Measurements from ENCODE around the gene LTV1. TPM values are rescaled to one million over a fixed set of nuclear protein-coding genes. Genes with fewer than 3 reads are reported as not detected.
"Not testable (repeated sequence)": the region's sequence is repeated elsewhere in the genome, so short reads cannot be mapped to it uniquely, and the experiment has no call there.

The LTV1 gene
- total and polyA plus RNA-seq, 2 of the 8 experiments (the other 6 are each of a cell fraction or from before 2014, with no cell fraction given) = 8.0 to 46.9 TPM

- not testable (repeated sequence) for H3K27ac ChIP-seq (ENCODE audit: low read depth, low read length); H3K23me2 ChIP-seq (ENCODE audit: low read depth, low read length); H3K4me1 ChIP-seq (replicated peaks in 1 of 4; ENCODE audit: control insufficient read depth in 3 of 4, insufficient read depth in 4 of 4, low read length in 3 of 4); H2BK12ac ChIP-seq (ENCODE audit: low read depth, low read length); H3K27me3 ChIP-seq (replicated peaks in 1 of 4; ENCODE audit: control insufficient read depth in 3 of 4, extremely low read depth in 1 of 4, insufficient read depth in 3 of 4, low read length in 3 of 4); H3K9me3 ChIP-seq (ENCODE audit: insufficient read depth in 2 of 2, low read depth in 1 of 2, low read length in 1 of 2); H3K56ac ChIP-seq (replicated peaks; ENCODE audit: insufficient read length, low read depth, low read length); H4K5ac ChIP-seq (ENCODE audit: insufficient read length, low read depth, low read length); H4K8ac ChIP-seq (ENCODE audit: extremely low read depth, insufficient read depth, low read length); H2BK20ac ChIP-seq (ENCODE audit: low read length); H3K23ac ChIP-seq (ENCODE audit: insufficient read length); FAIRE-seq; H2BK5ac ChIP-seq (ENCODE audit: low read depth, low read length); DNase-seq (ENCODE audit: low read depth in 1 of 2, low spot score in 2 of 2); H4K91ac ChIP-seq (replicated peaks; ENCODE audit: insufficient read length, low read length); H2BK120ac ChIP-seq (replicated peaks; ENCODE audit: low read depth, low read length); H2BK15ac ChIP-seq (ENCODE audit: low read length); H2AK5ac ChIP-seq (ENCODE audit: low read depth, low read length); H3K18ac ChIP-seq (ENCODE audit: extremely low read depth, low read length); H3K4me2 ChIP-seq (ENCODE audit: insufficient read depth in 1 of 2, low read depth in 2 of 2, low read length in 2 of 2); H4K20me1 ChIP-seq (replicated peaks in 1 of 2; ENCODE audit: control insufficient read depth in 1 of 2, insufficient read depth in 2 of 2, low read length in 2 of 2); H3K4ac ChIP-seq (replicated peaks; ENCODE audit: insufficient read length, low read depth, low read length); H3K4me3 ChIP-seq (ENCODE audit: extremely low read depth in 1 of 4, insufficient read depth in 2 of 4, low read depth in 3 of 4, low read length in 4 of 4); H3K14ac ChIP-seq (ENCODE audit: insufficient read length); H2AFZ ChIP-seq (ENCODE audit: low read length); H3K79me1 ChIP-seq (ENCODE audit: low read depth, low read length); H3K9ac ChIP-seq (replicated peaks in 1 of 4; ENCODE audit: extremely low read depth in 1 of 4, low read depth in 3 of 4, low read length in 3 of 4)
- ChIA-PET POLR2A (ENCODE audit: partially characterized antibody) (interaction anchor here (2.5 kb wide), 1 partner anchor 11 kb away, joined by 10 read pairs; the partner anchor contains the start of gene LTV1), CTCF (ENCODE audit: partially characterized antibody) (interaction anchor here (1.0 kb wide), 1 partner anchor 280 kb away, joined by 3 read pairs; no protein-coding TSS in a partner anchor)
- WGBS, 2 experiments (ENCODE audit: extremely low coverage in 1 of 2, insufficient coverage in 1 of 2, insufficient read length in 1 of 2, insufficient replicate concordance in 2 of 2, low coverage in 1 of 2, low lambda C conversion rate in 2 of 2, missing lambda C conversion rate in 1 of 2) = 83% methylated on average over 1 of the region's 1 CpG; no CpG with 5 or more reads in 1 of the 2 experiments
- Histone ChIP-seq H3K79me2 (ENCODE audit: control insufficient read depth in 1 of 2, insufficient read depth in 2 of 2, low read length in 2 of 2) (peaks cover 0 to 19% of the 10 kb centered on the region in 2 experiments; a peak in 2 of 4 replicates), H3K36me3 (ENCODE audit: control insufficient read depth in 2 of 4, insufficient read depth in 4 of 4, low read length in 3 of 4) (peaks cover 17 to 67% (median 35%) of the 10 kb centered on the region in 4 experiments)
These were observed 11.9 kb downstream of the LTV1 start for GRCh38 chr6:143855057-143855456.

GRCh38 chr6:143856762-143857161 lies 13.6 kb downstream of the LTV1 start:
- H4K8ac ChIP-seq (ENCODE audit: extremely low read depth, insufficient read depth, low read length); H3K4me3 ChIP-seq (ENCODE audit: extremely low read depth in 1 of 4, insufficient read depth in 2 of 4, low read depth in 3 of 4, low read length in 4 of 4); H2BK20ac ChIP-seq (ENCODE audit: low read length); H3K4me1 ChIP-seq (replicated peaks in 1 of 4; ENCODE audit: control insufficient read depth in 3 of 4, insufficient read depth in 4 of 4, low read length in 3 of 4); H4K5ac ChIP-seq (ENCODE audit: insufficient read length, low read depth, low read length); H2BK15ac ChIP-seq (ENCODE audit: low read length); H2BK5ac ChIP-seq (ENCODE audit: low read depth, low read length); H3K14ac ChIP-seq (ENCODE audit: insufficient read length); H3K27ac ChIP-seq (ENCODE audit: low read depth, low read length); H2AFZ ChIP-seq (ENCODE audit: low read length); H4K20me1 ChIP-seq (replicated peaks in 1 of 2; ENCODE audit: control insufficient read depth in 1 of 2, insufficient read depth in 2 of 2, low read length in 2 of 2); H3K79me2 ChIP-seq (ENCODE audit: control insufficient read depth in 1 of 2, insufficient read depth in 2 of 2, low read length in 2 of 2); FAIRE-seq; H3K4me2 ChIP-seq (ENCODE audit: insufficient read depth in 1 of 2, low read depth in 2 of 2, low read length in 2 of 2); DNase-seq (ENCODE audit: low read depth in 1 of 2, low spot score in 2 of 2); H3K4ac ChIP-seq (replicated peaks; ENCODE audit: insufficient read length, low read depth, low read length); H3K18ac ChIP-seq (ENCODE audit: extremely low read depth, low read length); H3K27me3 ChIP-seq (replicated peaks in 1 of 4; ENCODE audit: control insufficient read depth in 3 of 4, extremely low read depth in 1 of 4, insufficient read depth in 3 of 4, low read length in 3 of 4); H3K56ac ChIP-seq (replicated peaks; ENCODE audit: insufficient read length, low read depth, low read length); H3K9me3 ChIP-seq (ENCODE audit: insufficient read depth in 2 of 2, low read depth in 1 of 2, low read length in 1 of 2); H4K91ac ChIP-seq (replicated peaks; ENCODE audit: insufficient read length, low read length); H3K23ac ChIP-seq (ENCODE audit: insufficient read length); H3K23me2 ChIP-seq (ENCODE audit: low read depth, low read length); H3K9ac ChIP-seq (replicated peaks in 1 of 4; ENCODE audit: extremely low read depth in 1 of 4, low read depth in 3 of 4, low read length in 3 of 4); H2BK12ac ChIP-seq (ENCODE audit: low read depth, low read length); H3K79me1 ChIP-seq (ENCODE audit: low read depth, low read length); H2AK5ac ChIP-seq (ENCODE audit: low read depth, low read length); H2BK120ac ChIP-seq (replicated peaks; ENCODE audit: low read depth, low read length): not testable (repeated sequence)
- WGBS, 2 experiments (ENCODE audit: extremely low coverage in 1 of 2, insufficient coverage in 1 of 2, insufficient read length in 1 of 2, insufficient replicate concordance in 2 of 2, low coverage in 1 of 2, low lambda C conversion rate in 2 of 2, missing lambda C conversion rate in 1 of 2) = 95% methylated on average over 6 of the region's 6 CpGs; no CpG with 5 or more reads in 1 of the 2 experiments
- peaks cover 11 to 67% (median 28%) of the 10 kb centered on the region in 4 experiments; a peak in 7 of 8 replicates for H3K36me3 ChIP-seq (ENCODE audit: control insufficient read depth in 2 of 4, insufficient read depth in 4 of 4, low read length in 3 of 4)
- ChIA-PET CTCF (ENCODE audit: partially characterized antibody) (interaction anchor here (0.6 kb wide), 1 partner anchor 279 kb away, joined by 3 read pairs; no protein-coding TSS in a partner anchor), POLR2A (ENCODE audit: partially characterized antibody) (interaction anchor here (2.5 to 2.9 kb wide), 2 partner anchors 8 to 12 kb away, joined by 10 read pairs; partner anchors contain the start of gene LTV1)

Measured in H1 (cell line).